ENCODE results near the gene PPP1R7.

The PPP1R7 gene

GRCh38 chr2:241208058-241208457 is 57.8 kb downstream of the PPP1R7 start:
- DNase-seq = no peak
- Histone ChIP-seq H2AFZ (ENCODE audit: low read depth, low read length) (no peak overlapping the region), H3K4me1 (ENCODE audit: insufficient read depth, low read length) (no peaks in the 10 kb centered on the region), H3K27me3 (ENCODE audit: insufficient read depth, low read length, poor library complexity) (no peaks in the 10 kb centered on the region), H3K27ac (ENCODE audit: low read length) (no peak overlapping the region), H3K79me2 (ENCODE audit: insufficient read depth, low read length) (no peaks in the 10 kb centered on the region), H4K20me1 (ENCODE audit: insufficient read depth, low read length) (peaks cover 10% of the 10 kb centered on the region), H3K4me3 (ENCODE audit: low read depth in 1 of 2, low read length in 2 of 2) (no peak overlapping the region), H3K9me3 (ENCODE audit: insufficient read depth, low read length, severe bottlenecking) (no peaks in the 10 kb centered on the region), H3K4me2 (ENCODE audit: insufficient read depth, low read length) (no peak overlapping the region), H3K36me3 (ENCODE audit: insufficient read depth, low read length) (no peaks in the 10 kb centered on the region), H3K9ac (ENCODE audit: low read depth, low read length) (no peak overlapping the region)
- no peak for ATAC-seq (ENCODE audit: insufficient read depth, low read depth)
- TF ChIP-seq CTCF (IDR thresholded peaks at IDR 0.05; ENCODE audit: borderline replicate concordance, extremely low read depth, low read length, poor library complexity, severe bottlenecking) (no peak), EZH2 (IDR thresholded peaks at IDR 0.05; ENCODE audit: borderline replicate concordance, low read depth, low read length, severe bottlenecking) (no peak)

- Histone ChIP-seq H4K20me1 (ENCODE audit: insufficient read depth, low read length) (peaks cover 10% of the 10 kb centered on the region), H3K4me2 (ENCODE audit: insufficient read depth, low read length) (no peak overlapping the region), H3K27me3 (ENCODE audit: insufficient read depth, low read length, poor library complexity) (no peaks in the 10 kb centered on the region), H3K36me3 (ENCODE audit: insufficient read depth, low read length) (no peaks in the 10 kb centered on the region), H2AFZ (ENCODE audit: low read depth, low read length) (no peak overlapping the region), H3K9me3 (ENCODE audit: insufficient read depth, low read length, severe bottlenecking) (no peaks in the 10 kb centered on the region), H3K4me1 (ENCODE audit: insufficient read depth, low read length) (no peaks in the 10 kb centered on the region), H3K9ac (ENCODE audit: low read depth, low read length) (no peak overlapping the region), H3K79me2 (ENCODE audit: insufficient read depth, low read length) (no peaks in the 10 kb centered on the region), H3K27ac (ENCODE audit: low read length) (no peak overlapping the region), H3K4me3 (ENCODE audit: low read depth in 1 of 2, low read length in 2 of 2) (no peak overlapping the region)
- TF ChIP-seq CTCF (IDR thresholded peaks at IDR 0.05; ENCODE audit: borderline replicate concordance, extremely low read depth, low read length, poor library complexity, severe bottlenecking) (no peak), EZH2 (IDR thresholded peaks at IDR 0.05; ENCODE audit: borderline replicate concordance, low read depth, low read length, severe bottlenecking) (no peak)
- no peak for ATAC-seq (ENCODE audit: insufficient read depth, low read depth)
- DNase-seq = no peak
Observed at GRCh38 chr2:241209271-241209670, 59.0 kb downstream of the PPP1R7 start.

- no peaks in the 10 kb centered on the region for H3K27me3 ChIP-seq (ENCODE audit: insufficient read depth, low read length, poor library complexity)
- H3K9me3 ChIP-seq (ENCODE audit: insufficient read depth, low read length, severe bottlenecking) = no peaks in the 10 kb centered on the region
- no peak overlapping the region for H3K4me3 ChIP-seq (ENCODE audit: low read depth in 1 of 2, low read length in 2 of 2)
- no peak for ATAC-seq (ENCODE audit: insufficient read depth, low read depth)
- no peak overlapping the region for H3K9ac ChIP-seq (ENCODE audit: low read depth, low read length)
- no peaks in the 10 kb centered on the region for H3K79me2 ChIP-seq (ENCODE audit: insufficient read depth, low read length)
- no peak overlapping the region for H3K4me2 ChIP-seq (ENCODE audit: insufficient read depth, low read length)
- DNase-seq = no peak
- H4K20me1 ChIP-seq (ENCODE audit: insufficient read depth, low read length) = 0 out of 2 replicates have a peak, but pooled peaks cover 5% of the 10 kb centered on the region
- no peak overlapping the region for H2AFZ ChIP-seq (ENCODE audit: low read depth, low read length)
- no peaks in the 10 kb centered on the region for H3K4me1 ChIP-seq (ENCODE audit: insufficient read depth, low read length)
- H3K36me3 ChIP-seq (ENCODE audit: insufficient read depth, low read length) = no peaks in the 10 kb centered on the region
- no peak overlapping the region for H3K27ac ChIP-seq (ENCODE audit: low read length)
- TF ChIP-seq CTCF (IDR thresholded peaks at IDR 0.05; ENCODE audit: borderline replicate concordance, extremely low read depth, low read length, poor library complexity, severe bottlenecking) = no peak
- no peak for TF ChIP-seq EZH2 (IDR thresholded peaks at IDR 0.05; ENCODE audit: borderline replicate concordance, low read depth, low read length, severe bottlenecking)
Observed at GRCh38 chr2:241211276-241211675, 61.0 kb downstream of the PPP1R7 start.

GRCh38 chr2:241213041-241213440 is 62.8 kb downstream of the PPP1R7 start:
- Histone ChIP-seq H4K20me1 (ENCODE audit: insufficient read depth, low read length) (0 out of 2 replicates have a peak, but pooled peaks cover 5% of the 10 kb centered on the region), H3K9me3 (ENCODE audit: insufficient read depth, low read length, severe bottlenecking) (no peaks in the 10 kb centered on the region), H3K4me2 (ENCODE audit: insufficient read depth, low read length) (no peak overlapping the region), H3K27ac (ENCODE audit: low read length) (no peak overlapping the region), H3K4me3 (ENCODE audit: low read depth in 1 of 2, low read length in 2 of 2) (no peak overlapping the region), H3K9ac (ENCODE audit: low read depth, low read length) (no peak overlapping the region), H3K79me2 (ENCODE audit: insufficient read depth, low read length) (no peaks in the 10 kb centered on the region), H3K27me3 (ENCODE audit: insufficient read depth, low read length, poor library complexity) (no peaks in the 10 kb centered on the region), H2AFZ (ENCODE audit: low read depth, low read length) (no peak overlapping the region), H3K4me1 (ENCODE audit: insufficient read depth, low read length) (no peaks in the 10 kb centered on the region), H3K36me3 (ENCODE audit: insufficient read depth, low read length) (no peaks in the 10 kb centered on the region)
- no peak for ATAC-seq (ENCODE audit: insufficient read depth, low read depth)
- no peak for TF ChIP-seq EZH2 (IDR thresholded peaks at IDR 0.05; ENCODE audit: borderline replicate concordance, low read depth, low read length, severe bottlenecking)
- TF ChIP-seq CTCF (IDR thresholded peaks at IDR 0.05; ENCODE audit: borderline replicate concordance, extremely low read depth, low read length, poor library complexity, severe bottlenecking) = no peak
- no peak for DNase-seq

Measured in DND-41 (cell line).